ENCODE measurements around the gene SNX24. TPM values are rescaled to one million over a fixed set of nuclear protein-coding genes. Genes with fewer than 3 reads are reported as not detected.

SNX24 gene
- total RNA-seq, 1 donor from 2014 or later, result 20.4 TPM

DNA sequence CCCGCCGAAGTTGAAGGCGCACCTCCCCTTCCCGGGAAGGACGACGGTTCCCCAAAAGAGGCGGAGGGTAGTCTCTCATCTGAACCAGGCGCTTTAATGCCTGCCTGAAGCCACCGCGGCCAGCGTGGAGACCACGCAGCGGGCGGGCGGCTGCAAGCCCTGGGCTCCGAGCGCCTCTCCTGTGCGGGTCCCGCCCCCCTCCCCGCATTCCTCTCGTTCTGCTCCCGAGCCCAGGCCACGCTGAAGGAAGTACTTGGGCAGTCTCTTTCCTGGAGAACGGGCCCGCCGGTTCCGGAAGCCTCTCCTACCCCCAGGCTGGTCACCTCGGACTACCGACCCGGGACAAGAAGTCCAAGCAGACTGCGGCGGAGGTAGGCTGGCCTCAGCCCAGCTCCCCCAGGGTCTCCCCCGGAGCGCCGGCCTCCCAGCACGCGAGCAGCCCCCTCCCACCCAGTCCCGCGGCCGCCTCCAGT is 190.5 kb downstream of the SNX24 start:
- H3K27me3 Mint-ChIP-seq, result peaks cover 55% of the 10 kb centered on the region
- H3K4me3 Mint-ChIP-seq (ENCODE audit: low read depth), result peak overlapping the region; percentile 78
- TF ChIP-seq, protein P1, sequence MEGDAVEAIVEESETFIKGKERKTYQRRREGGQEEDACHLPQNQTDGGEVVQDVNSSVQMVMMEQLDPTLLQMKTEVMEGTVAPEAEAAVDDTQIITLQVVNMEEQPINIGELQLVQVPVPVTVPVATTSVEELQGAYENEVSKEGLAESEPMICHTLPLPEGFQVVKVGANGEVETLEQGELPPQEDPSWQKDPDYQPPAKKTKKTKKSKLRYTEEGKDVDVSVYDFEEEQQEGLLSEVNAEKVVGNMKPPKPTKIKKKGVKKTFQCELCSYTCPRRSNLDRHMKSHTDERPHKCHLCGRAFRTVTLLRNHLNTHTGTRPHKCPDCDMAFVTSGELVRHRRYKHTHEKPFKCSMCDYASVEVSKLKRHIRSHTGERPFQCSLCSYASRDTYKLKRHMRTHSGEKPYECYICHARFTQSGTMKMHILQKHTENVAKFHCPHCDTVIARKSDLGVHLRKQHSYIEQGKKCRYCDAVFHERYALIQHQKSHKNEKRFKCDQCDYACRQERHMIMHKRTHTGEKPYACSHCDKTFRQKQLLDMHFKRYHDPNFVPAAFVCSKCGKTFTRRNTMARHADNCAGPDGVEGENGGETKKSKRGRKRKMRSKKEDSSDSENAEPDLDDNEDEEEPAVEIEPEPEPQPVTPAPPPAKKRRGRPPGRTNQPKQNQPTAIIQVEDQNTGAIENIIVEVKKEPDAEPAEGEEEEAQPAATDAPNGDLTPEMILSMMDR (IDR thresholded peaks at IDR 0.05; ENCODE audit: unreplicated experiment), result no peak
- peaks cover 8% of the 10 kb centered on the region for H3K4me1 Mint-ChIP-seq (ENCODE audit: low read depth)
- no peaks in the 10 kb centered on the region for H3K9me3 Mint-ChIP-seq (ENCODE audit: low read depth)
- no peak overlapping the region for H3K27ac Mint-ChIP-seq
- DNase-seq (ENCODE audit: low spot score, unreplicated experiment), result peak; percentile 41
- no peaks in the 10 kb centered on the region for H3K36me3 Mint-ChIP-seq (ENCODE audit: insufficient read depth)

GRCh38 chr5:123036391-123037103 is 191.1 kb downstream of the SNX24 start, which contains the start of gene PPIC:
Gene PPIC (minus strand): TSS chr5:123036725. CDS start chr5:123036625, 100 bp downstream.
- Mint-ChIP-seq H3K36me3 (ENCODE audit: insufficient read depth) (no peaks in the 10 kb centered on the region), H3K27me3 (peaks cover 51% of the 10 kb centered on the region), H3K4me1 (ENCODE audit: low read depth) (peaks cover 8% of the 10 kb centered on the region), H3K27ac (peak within 1 kb of the TSS; percentile 67), H3K4me3 (ENCODE audit: low read depth) (peak within 1 kb of the TSS; percentile 78), H3K9me3 (ENCODE audit: low read depth) (no peaks in the 10 kb centered on the region)
- DNase-seq (ENCODE audit: low spot score, unreplicated experiment), result peak; percentile 79
- TF ChIP-seq, protein P1 (IDR thresholded peaks at IDR 0.05; ENCODE audit: unreplicated experiment), result no peak

GRCh38 chr5:123037104-123037418 is 191.6 kb downstream of the SNX24 start:
- Mint-ChIP-seq H3K36me3 (ENCODE audit: insufficient read depth) (no peaks in the 10 kb centered on the region), H3K4me3 (ENCODE audit: low read depth) (peak overlapping the region; percentile 78), H3K9me3 (ENCODE audit: low read depth) (no peaks in the 10 kb centered on the region), H3K4me1 (ENCODE audit: low read depth) (peaks cover 8% of the 10 kb centered on the region), H3K27ac (peak overlapping the region; percentile 36), H3K27me3 (peaks cover 48% of the 10 kb centered on the region)
- TF ChIP-seq, protein P1 (IDR thresholded peaks at IDR 0.05; ENCODE audit: unreplicated experiment), result no peak
- no peak for DNase-seq (ENCODE audit: low spot score, unreplicated experiment)

DNA sequence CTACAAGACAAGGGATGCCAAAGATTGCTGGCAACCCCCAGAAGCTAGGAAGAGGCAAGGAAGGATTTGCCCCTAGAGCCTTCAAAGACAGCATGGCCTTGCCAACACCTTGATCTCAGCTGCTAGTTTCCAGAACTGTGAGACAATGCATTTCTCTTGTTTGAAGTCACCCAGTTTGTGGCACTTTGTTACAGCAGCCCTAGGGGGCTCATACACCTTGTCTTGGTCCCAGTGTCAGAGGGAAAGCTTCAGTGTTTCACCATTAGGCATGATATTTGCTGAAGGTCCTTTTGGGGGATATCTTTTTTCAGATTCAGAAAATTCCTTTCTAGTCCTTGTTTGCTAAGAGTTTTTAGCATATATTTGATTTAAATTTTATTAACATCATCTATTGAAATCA is 194.3 kb downstream of the SNX24 start:
- Mint-ChIP-seq H3K36me3 (ENCODE audit: insufficient read depth) (no peaks in the 10 kb centered on the region), H3K4me3 (ENCODE audit: low read depth) (no peak overlapping the region), H3K27me3 (peaks cover 46% of the 10 kb centered on the region), H3K9me3 (ENCODE audit: low read depth) (no peaks in the 10 kb centered on the region), H3K27ac (no peak overlapping the region), H3K4me1 (ENCODE audit: low read depth) (peaks cover 8% of the 10 kb centered on the region)
- DNase-seq (ENCODE audit: low spot score, unreplicated experiment), result no peak
- TF ChIP-seq, protein P1 (IDR thresholded peaks at IDR 0.05; ENCODE audit: unreplicated experiment), result no peak

DNA sequence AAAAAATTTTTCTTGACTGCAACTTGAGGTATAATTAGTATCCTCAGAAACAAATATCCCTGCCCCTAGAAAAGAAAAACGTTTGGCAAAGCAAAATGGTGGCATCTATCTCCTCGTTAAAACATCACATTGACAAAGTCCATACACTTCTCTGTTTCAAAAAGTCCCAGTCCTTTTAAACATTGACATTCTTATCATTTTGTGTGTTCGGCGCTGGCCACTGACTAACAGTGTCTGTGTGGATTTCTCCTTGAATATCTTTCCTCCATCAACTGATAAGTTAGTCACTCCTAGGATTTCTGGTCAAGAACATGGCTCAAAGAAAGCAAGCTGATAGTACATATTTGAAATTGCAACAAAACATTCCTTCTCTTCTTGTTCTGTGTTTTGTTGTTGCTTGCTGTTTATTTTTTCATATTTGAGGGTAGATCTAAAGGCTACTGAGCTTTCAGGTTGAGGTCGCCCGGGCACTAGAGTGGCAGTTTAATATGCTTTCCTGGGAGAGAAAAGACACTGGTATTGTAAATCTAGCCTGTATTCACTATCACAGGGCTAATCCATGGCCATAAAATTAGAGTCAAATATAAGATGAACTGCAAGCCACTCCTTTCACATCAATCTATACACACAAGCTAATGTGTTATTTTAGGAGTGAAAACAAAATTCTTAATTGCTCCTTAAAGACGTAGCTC is 199.7 kb downstream of the SNX24 start:
- Mint-ChIP-seq H3K4me1 (ENCODE audit: low read depth) (peaks cover 4% of the 10 kb centered on the region), H3K27ac (no peak overlapping the region), H3K36me3 (ENCODE audit: insufficient read depth) (no peaks in the 10 kb centered on the region), H3K27me3 (peaks cover 31% of the 10 kb centered on the region), H3K4me3 (ENCODE audit: low read depth) (no peak overlapping the region), H3K9me3 (ENCODE audit: low read depth) (peaks cover under 1% of the 10 kb centered on the region)
- no peak for DNase-seq (ENCODE audit: low spot score, unreplicated experiment)
- TF ChIP-seq, protein P1 (IDR thresholded peaks at IDR 0.05; ENCODE audit: unreplicated experiment), result no peak
